Activated T-cell treated with anti-CD3 and anti-CD28 coated beads, Interleukin-2, amount 50 U/mL, for 48 hours (primary cell): Measurements from ENCODE around the gene CMTM2.

Experiments used
- DNase-seq, 2 experiments: peaks; one replicate each; pipeline ENCODE4 v3.0.0-alpha.2; 2020

CMTM2 gene

DNA sequence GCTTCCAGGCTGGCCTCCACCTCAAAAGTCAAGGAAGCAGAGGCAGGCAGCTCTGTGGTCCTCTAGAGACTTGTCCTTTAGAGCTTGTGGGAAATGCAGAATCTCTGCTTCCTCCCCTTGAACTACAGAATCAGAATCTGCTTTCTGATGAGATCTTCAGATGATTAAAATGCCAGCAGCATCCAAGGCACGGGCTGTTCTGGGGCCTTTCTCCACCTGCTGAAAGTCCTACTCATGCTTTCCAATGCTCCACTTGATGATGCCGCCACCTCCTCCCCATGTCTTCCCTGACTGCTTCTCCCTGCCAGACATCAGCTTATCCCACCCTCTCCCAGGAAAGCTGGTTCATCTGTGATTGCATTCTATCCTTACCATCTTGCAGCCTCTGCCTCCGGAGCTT, 58.5 kb downstream of the CMTM2 start:
- DNase-seq, result no peak
